Stimulated activated CD8-positive, alpha-beta memory T cell treated with anti-CD3 and anti-CD28 coated beads, Interleukin-15, amount 100 ng/mL, for 24 hours (primary cell): ENCODE data around the gene DNAJB1.
"Not testable (repeated sequence)": the region's sequence is repeated elsewhere in the genome, so short reads cannot be mapped to it uniquely, and the experiment has no call there.

Experiments
- DNase-seq: peaks from one replicate; pipeline ENCODE4 v3.0.0-alpha.2; 2020; ENCODE audit warnings: low read depth

Gene DNAJB1

GRCh38 chr19:14553042-14553938 lies 35.1 kb upstream of the DNAJB1 start:
- DNase-seq: no peak

GRCh38 chr19:14552006-14552360 lies 33.8 kb upstream of the DNAJB1 start:
- DNase-seq: not testable (repeated sequence)

- DNase-seq: peak; percentile 31
These were observed 33.2 kb upstream of the DNAJB1 start for GRCh38 chr19:14551134-14552005.

GRCh38 chr19:14550201-14550754 lies 32.1 kb upstream of the DNAJB1 start:
- no peak for DNase-seq

GRCh38 chr19:14545716-14546082 lies 27.5 kb upstream of the DNAJB1 start:
- no peak for DNase-seq

GRCh38 chr19:14544977-14545715 lies 26.9 kb upstream of the DNAJB1 start:
- DNase-seq: no peak

- no peak for DNase-seq
These were observed 25.9 kb upstream of the DNAJB1 start for GRCh38 chr19:14544047-14544446.

GRCh38 chr19:14542711-14543328 lies 24.6 kb upstream of the DNAJB1 start:
- no peak for DNase-seq

GRCh38 chr19:14541979-14542378 lies 23.8 kb upstream of the DNAJB1 start:
- not testable (repeated sequence) for DNase-seq

- no peak for DNase-seq
These were observed 22.7 kb upstream of the DNAJB1 start for GRCh38 chr19:14540741-14541525.

GRCh38 chr19:14536926-14537692 lies 18.9 kb upstream of the DNAJB1 start:
- no peak for DNase-seq

GRCh38 chr19:14533450-14533849 lies 15.3 kb upstream of the DNAJB1 start:
- DNase-seq: no peak

- DNase-seq: no peak
These were observed 12.3 kb upstream of the DNAJB1 start for GRCh38 chr19:14530506-14530905.

GRCh38 chr19:14530005-14530348 lies 11.8 kb upstream of the DNAJB1 start:
- DNase-seq: no peak

GRCh38 chr19:14529254-14530004 lies 11.2 kb upstream of the DNAJB1 start, which contains the start of gene TECR:
Gene TECR, plus strand, starts transcription at chr19:14529594. Its CDS starts 103 bp downstream, at chr19:14529697.
- peak; percentile 97 for DNase-seq

- DNase-seq: no peak
These were observed 10.4 kb upstream of the DNAJB1 start for GRCh38 chr19:14528419-14529253.

- no peak for DNase-seq
These were observed 8.2 kb upstream of the DNAJB1 start for GRCh38 chr19:14526423-14526822.

- no peak for DNase-seq
These were observed 7.5 kb upstream of the DNAJB1 start for GRCh38 chr19:14525729-14526128.
